MM.1S (cell line): ENCODE measurements around the gene BCHE.

Source experiments
- DNase-seq: peaks from one replicate; pipeline ENCODE4 v3.0.0-alpha.2; 2015
- H2AFZ ChIP-seq: fragments of 300-600 bp; sonication (generic); 2 replicates; pipeline ENCODE4 v1.6.0; 2016; ENCODE audit warnings: antibody characterized with exemption, low read length
- H3F3A ChIP-seq: fragments of 300-600 bp; sonication (generic); 2 replicates; pipeline ENCODE4 v1.6.1; 2016; ENCODE audit warnings: mild to moderate bottlenecking, antibody characterized with exemption, low read length, moderate library complexity, mixed read lengths; ENCODE audit not compliant: insufficient read depth
- H3K27ac ChIP-seq: fragments of 300-600 bp; sonication (generic); 2 replicates; pipeline ENCODE4 v1.5.1; 2016; ENCODE audit warnings: mild to moderate bottlenecking, low read length
- H3K27me3 ChIP-seq: fragments of 300-600 bp; sonication (generic); replicated peaks from 2 replicates; pipeline ENCODE4 v1.6.0; 2016; ENCODE audit warnings: low read length; ENCODE audit not compliant: insufficient read depth
- H3K36me3 ChIP-seq: fragments of 300-600 bp; sonication (generic); replicated peaks from 2 replicates; pipeline ENCODE4 v1.6.1; 2016; ENCODE audit warnings: mild to moderate bottlenecking, low read length, mixed read lengths; ENCODE audit not compliant: insufficient read depth
- H3K4me1 ChIP-seq: fragments of 300-600 bp; sonication (generic); 2 replicates; pipeline ENCODE4 v1.6.1; 2016; ENCODE audit warnings: low read length, mixed read lengths
- H3K4me2 ChIP-seq: fragments of 300-600 bp; sonication (generic); 2 replicates; pipeline ENCODE4 v1.6.0; 2016; ENCODE audit warnings: low read depth, low read length
- H3K4me3 ChIP-seq: fragments of 300-600 bp; sonication (generic); 2 replicates; pipeline ENCODE4 v1.5.1; 2016; ENCODE audit warnings: low read length, mixed read lengths
- H3K79me2 ChIP-seq: fragments of 300-600 bp; sonication (generic); 2 replicates; pipeline ENCODE4 v1.6.1; 2016; ENCODE audit warnings: mixed run types, low read length, mixed read lengths
- H3K9ac ChIP-seq: fragments of 300-600 bp; sonication (generic); 2 replicates; pipeline ENCODE4 v1.6.1; 2016; ENCODE audit warnings: low read length, mixed read lengths
- H3K9me2 ChIP-seq: fragments of 300-600 bp; sonication (generic); replicated peaks from 2 replicates; pipeline ENCODE4 v1.6.1; 2016; ENCODE audit warnings: mild to moderate bottlenecking, low read length, mixed read lengths; ENCODE audit not compliant: insufficient read depth
- H3K9me3 ChIP-seq: fragments of 300-600 bp; sonication (generic); replicated peaks from 2 replicates; pipeline ENCODE4 v1.6.1; 2016; ENCODE audit warnings: mild to moderate bottlenecking, low read length, mixed read lengths; ENCODE audit not compliant: insufficient read depth
- H4K20me1 ChIP-seq: fragments of 300-600 bp; sonication (generic); 2 replicates; pipeline ENCODE4 v1.6.1; 2016; ENCODE audit warnings: mild to moderate bottlenecking, low read length, moderate library complexity, mixed read lengths; ENCODE audit not compliant: insufficient read depth
- CTCF ChIP-seq: fragments of 300-600 bp; sonication (generic); IDR thresholded peaks from 2 replicates; pipeline ENCODE4 v1.5.1; 2016; ENCODE audit warnings: antibody characterized with exemption, low read length, mixed read lengths
- EZH2 ChIP-seq: fragments of 300-600 bp; sonication (generic); optimal IDR thresholded peaks from 2 replicates; pipeline ENCODE3; 2017; ENCODE audit warnings: low read depth, mild to moderate bottlenecking, antibody characterized with exemption, low read length, mixed read lengths
- EZH2phosphoT487 ChIP-seq: fragments of 300-600 bp; sonication (generic); IDR thresholded peaks from 2 replicates; pipeline ENCODE4 v1.6.1; 2018; ENCODE audit warnings: antibody characterized with exemption, low read length

Gene BCHE

DNA sequence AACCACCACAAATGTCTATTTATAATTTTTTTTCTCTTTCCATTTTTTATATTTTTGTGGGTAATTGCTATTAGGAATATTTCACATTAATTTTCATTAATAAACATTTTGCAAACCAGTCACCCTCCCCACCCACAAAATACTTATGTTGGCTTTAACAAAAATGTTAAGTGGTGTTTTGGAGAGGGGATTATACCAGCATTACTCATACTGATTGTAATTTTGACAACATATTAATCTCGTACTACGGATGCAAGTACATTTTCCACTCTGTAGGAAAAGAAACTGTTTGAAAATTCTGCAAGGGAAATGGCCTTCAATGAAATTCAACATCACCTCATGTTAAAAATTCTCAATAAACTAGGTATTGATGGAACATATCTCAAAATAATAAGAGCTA is 58.3 kb downstream of the BCHE start:
- Histone ChIP-seq H3K4me2 (no peak overlapping the region), H2AFZ (no peak overlapping the region), H3K79me2 (no peaks in the 10 kb centered on the region), H3K9ac (no peak overlapping the region), H3K9me2 (no peaks in the 10 kb centered on the region), H3K4me1 (no peaks in the 10 kb centered on the region), H3K4me3 (no peak overlapping the region), H3K27ac (no peak overlapping the region), H3K36me3 (no peaks in the 10 kb centered on the region), H3K9me3 (no peaks in the 10 kb centered on the region), H3K27me3 (no peaks in the 10 kb centered on the region), H4K20me1 (no peaks in the 10 kb centered on the region), H3F3A (no peaks in the 10 kb centered on the region)
- no peak for TF ChIP-seq EZH2phosphoT487
- no peak for TF ChIP-seq EZH2
- no peak for TF ChIP-seq CTCF
- no peak for DNase-seq

- H3K9me2 ChIP-seq, result no peaks in the 10 kb centered on the region
- H3K27ac ChIP-seq, result no peak overlapping the region
- no peak for TF ChIP-seq CTCF
- TF ChIP-seq EZH2, result no peak
- no peaks in the 10 kb centered on the region for H4K20me1 ChIP-seq
- H3K9me3 ChIP-seq, result no peaks in the 10 kb centered on the region
- no peak overlapping the region for H3K4me3 ChIP-seq
- H3K9ac ChIP-seq, result no peak overlapping the region
- DNase-seq, result no peak
- H3K4me1 ChIP-seq, result no peaks in the 10 kb centered on the region
- H3K27me3 ChIP-seq, result no peaks in the 10 kb centered on the region
- no peaks in the 10 kb centered on the region for H3F3A ChIP-seq
- H3K79me2 ChIP-seq, result no peaks in the 10 kb centered on the region
- no peaks in the 10 kb centered on the region for H3K36me3 ChIP-seq
- no peak overlapping the region for H3K4me2 ChIP-seq
- no peak overlapping the region for H2AFZ ChIP-seq
Observed at GRCh38 chr3:165778456-165778855, 58.8 kb downstream of the BCHE start.

- H3K4me3 ChIP-seq, result no peak overlapping the region
- DNase-seq, result no peak
- H4K20me1 ChIP-seq, result no peaks in the 10 kb centered on the region
- H3K27ac ChIP-seq, result no peak overlapping the region
- H3K9me2 ChIP-seq, result no peaks in the 10 kb centered on the region
- H3K27me3 ChIP-seq, result no peaks in the 10 kb centered on the region
- H3K79me2 ChIP-seq, result no peaks in the 10 kb centered on the region
- no peaks in the 10 kb centered on the region for H3K9me3 ChIP-seq
- H3F3A ChIP-seq, result no peaks in the 10 kb centered on the region
- no peak overlapping the region for H2AFZ ChIP-seq
- no peak overlapping the region for H3K4me2 ChIP-seq
- no peaks in the 10 kb centered on the region for H3K4me1 ChIP-seq
- H3K9ac ChIP-seq, result no peak overlapping the region
- TF ChIP-seq EZH2phosphoT487 (no peak), EZH2 (no peak), CTCF (no peak)
- no peaks in the 10 kb centered on the region for H3K36me3 ChIP-seq
Observed at GRCh38 chr3:165775824-165776223, 61.4 kb downstream of the BCHE start.
